ENCODE data around the gene CHST12. TPM values are rescaled to one million over a fixed set of nuclear protein-coding genes. Genes with fewer than 3 reads are reported as not detected.

Gene CHST12
- total RNA-seq, 1 donor from 2014 or later = 29.8 TPM

DNA sequence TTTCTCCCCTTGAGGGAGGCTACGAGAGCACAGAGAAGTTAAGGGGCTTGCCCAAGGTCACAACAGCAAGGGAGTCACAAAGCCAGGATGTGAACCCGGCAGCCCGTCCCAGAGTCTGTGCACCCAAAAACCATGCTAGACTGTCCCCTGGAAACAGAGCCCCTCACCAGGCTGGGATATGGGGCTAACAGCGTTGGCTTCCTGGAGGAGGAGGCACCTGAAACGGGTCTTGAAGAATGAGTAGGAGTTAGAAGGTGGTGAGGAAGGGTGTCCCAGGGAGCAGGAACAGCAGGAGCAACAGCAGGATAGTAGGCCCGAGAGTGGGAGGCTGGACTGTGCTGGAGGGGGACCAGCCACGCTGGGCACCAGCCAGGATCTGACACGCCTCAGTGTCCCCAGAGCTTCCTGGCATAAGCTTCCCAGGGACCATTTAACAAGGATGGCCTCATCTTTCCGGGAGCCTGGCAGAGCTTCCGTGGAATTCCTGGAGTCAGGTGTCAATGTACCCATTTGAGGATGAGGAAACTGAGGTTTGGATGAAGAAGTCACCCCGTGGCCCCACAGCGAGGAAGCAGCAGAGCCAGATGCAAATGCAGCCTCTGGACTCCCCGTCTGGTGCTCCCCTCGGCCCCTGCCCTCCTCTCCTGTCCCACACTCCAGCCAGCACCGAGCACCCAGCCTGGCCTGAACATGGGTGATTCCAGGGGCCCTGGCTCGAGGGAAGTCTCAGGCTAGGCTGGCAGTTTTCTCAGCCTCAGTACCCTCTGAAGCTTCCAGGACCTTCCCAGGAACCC is 76.1 kb downstream of the CHST12 start:
- intact Hi-C loops (cut with DNase I) = no loop called here
- peaks cover 15% of the 10 kb centered on the region for H3K4me1 ChIP-seq
- H3K27me3 ChIP-seq = peaks cover 8% of the 10 kb centered on the region
- no peaks in the 10 kb centered on the region for H3K9me3 ChIP-seq
- ATAC-seq (no peak), DNase-seq (no peak)
- H3K36me3 ChIP-seq = no peaks in the 10 kb centered on the region
- no peak overlapping the region for H3K27ac ChIP-seq
- no peak for TF ChIP-seq CTCF (IDR thresholded peaks at IDR 0.05)
- no peak overlapping the region for H3K4me3 ChIP-seq

DNA sequence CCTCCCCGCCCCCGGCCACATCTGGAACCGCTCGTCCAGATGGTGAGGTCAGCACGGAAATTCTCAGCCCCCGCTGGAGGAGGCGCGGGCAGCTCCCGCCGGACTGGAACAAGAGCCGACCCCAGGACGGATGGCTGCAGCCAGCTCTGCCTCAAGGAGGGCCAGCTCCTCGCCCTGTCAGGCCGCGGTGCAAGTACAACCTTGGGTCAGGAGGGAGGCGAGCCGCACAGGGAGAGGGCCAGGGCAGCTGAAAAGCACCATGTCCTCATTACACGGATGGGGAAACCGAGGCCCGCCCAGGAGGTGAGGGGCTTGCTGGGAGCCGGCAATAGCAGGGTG is 76.6 kb downstream of the CHST12 start:
- intact Hi-C loops (cut with DNase I) = no loop called here
- DNase-seq = peak; percentile 63
- ATAC-seq = no peak
- Histone ChIP-seq H3K4me1 (peaks cover 15% of the 10 kb centered on the region), H3K36me3 (no peaks in the 10 kb centered on the region), H3K27me3 (peaks cover 8% of the 10 kb centered on the region), H3K4me3 (no peak overlapping the region), H3K9me3 (no peaks in the 10 kb centered on the region), H3K27ac (no peak overlapping the region)
- TF ChIP-seq CTCF (IDR thresholded peaks at IDR 0.05) = no peak

GRCh38 chr7:2481195-2481594 is 77.8 kb downstream of the CHST12 start:
- peaks cover 8% of the 10 kb centered on the region for H3K27me3 ChIP-seq
- no peaks in the 10 kb centered on the region for H3K9me3 ChIP-seq
- no peaks in the 10 kb centered on the region for H3K36me3 ChIP-seq
- ATAC-seq (no peak), DNase-seq (no peak)
- H3K27ac ChIP-seq = no peak overlapping the region
- TF ChIP-seq CTCF (IDR thresholded peaks at IDR 0.05) = no peak
- H3K4me1 ChIP-seq = peaks cover 15% of the 10 kb centered on the region
- no peak overlapping the region for H3K4me3 ChIP-seq
- intact Hi-C loops (cut with DNase I) = no loop called here

DNA sequence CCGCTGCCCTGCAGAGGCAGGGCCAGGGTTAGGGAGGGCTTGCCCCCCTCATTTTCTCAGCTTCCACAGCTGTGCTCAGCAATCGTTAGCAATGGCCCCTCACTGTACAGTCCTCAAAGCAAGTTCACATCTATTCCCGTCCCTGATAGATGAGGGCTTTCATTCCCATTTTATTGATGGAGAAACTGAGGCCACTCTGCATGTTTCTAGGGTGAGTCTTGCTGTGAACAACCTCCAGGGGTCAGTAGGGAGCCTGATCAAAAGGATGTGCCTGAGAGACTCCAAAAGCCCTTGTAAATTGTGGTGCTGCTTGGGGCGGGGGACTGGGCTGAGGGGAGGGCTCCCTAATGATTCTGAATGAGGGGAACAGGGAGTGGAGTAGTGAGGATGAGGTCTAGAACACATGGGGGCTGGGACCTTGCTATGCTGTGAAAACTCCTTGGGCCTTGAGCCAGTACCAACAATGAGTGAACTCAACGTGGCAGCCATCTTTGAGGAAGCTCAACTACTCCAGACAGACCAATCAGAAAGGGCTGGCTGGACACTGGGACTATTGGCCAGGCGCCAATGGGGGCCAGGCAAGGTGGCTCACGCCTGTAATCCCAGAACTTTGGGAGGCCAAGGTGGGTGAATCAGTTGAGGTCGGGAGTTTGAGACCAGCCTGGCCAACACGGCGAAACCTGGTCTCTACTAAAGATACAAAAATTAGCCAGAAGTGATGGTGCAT is 79.5 kb downstream of the CHST12 start:
- TF ChIP-seq CTCF (IDR thresholded peaks at IDR 0.05) = no peak
- no peak for ATAC-seq
- no peaks in the 10 kb centered on the region for H3K9me3 ChIP-seq
- H3K36me3 ChIP-seq = no peaks in the 10 kb centered on the region
- H3K4me1 ChIP-seq = peaks cover 9% of the 10 kb centered on the region
- no peaks in the 10 kb centered on the region for H3K27me3 ChIP-seq
- intact Hi-C loops (cut with DNase I) = no loop called here
- DNase-seq = no peak
- H3K27ac ChIP-seq = no peak overlapping the region
- no peak overlapping the region for H3K4me3 ChIP-seq

- H3K27me3 ChIP-seq = no peaks in the 10 kb centered on the region
- no peak for TF ChIP-seq CTCF (IDR thresholded peaks at IDR 0.05)
Observed at GRCh38 chr7:2483494-2483893, 80.1 kb downstream of the CHST12 start.

More at GRCh38 chr7:2483494-2483893, 80.1 kb downstream of the CHST12 start:
- H3K27ac ChIP-seq = no peak overlapping the region
- H3K36me3 ChIP-seq = no peaks in the 10 kb centered on the region
- ATAC-seq = no peak
- H3K4me1 ChIP-seq = peaks cover 4% of the 10 kb centered on the region
- DNase-seq = no peak
- intact Hi-C loops (cut with DNase I) = no loop called here
- no peak overlapping the region for H3K4me3 ChIP-seq
- no peaks in the 10 kb centered on the region for H3K9me3 ChIP-seq

Measured in upper lobe of right lung (tissue), 1 donor.